NCI-H1105 (cell line): ENCODE results near the gene ZFPM1.

Experiments
- DNase-seq: peaks from one replicate; lab custom pipeline; 2025; lab: John Stamatoyannopoulos, UW

Gene ZFPM1

GRCh38 chr16:88417684-88418476 is 35.2 kb upstream of the ZFPM1 start:
- no peak for DNase-seq

DNA sequence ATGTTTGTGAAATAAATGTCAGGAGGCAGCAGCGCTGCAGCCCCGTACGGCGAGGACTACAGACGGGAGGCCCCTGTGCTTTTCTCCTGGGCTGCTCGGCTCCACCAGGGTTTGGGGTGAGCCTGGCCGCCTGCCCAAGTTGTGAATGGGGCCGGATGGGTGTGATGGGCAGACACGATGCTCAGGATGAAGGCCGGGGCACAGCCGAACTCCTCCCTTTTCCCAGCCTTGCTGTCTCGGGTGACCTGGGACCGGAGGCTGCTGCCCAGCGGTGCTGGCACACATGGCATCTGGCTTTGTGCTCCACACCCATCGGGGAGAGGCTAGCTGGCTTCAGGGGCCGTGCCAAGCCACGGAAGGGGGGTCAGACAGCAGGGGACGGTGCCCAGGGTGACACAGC is 34.2 kb upstream of the ZFPM1 start:
- DNase-seq = no peak

- no peak for DNase-seq
Observed at GRCh38 chr16:88419790-88420189, 33.3 kb upstream of the ZFPM1 start.

DNA sequence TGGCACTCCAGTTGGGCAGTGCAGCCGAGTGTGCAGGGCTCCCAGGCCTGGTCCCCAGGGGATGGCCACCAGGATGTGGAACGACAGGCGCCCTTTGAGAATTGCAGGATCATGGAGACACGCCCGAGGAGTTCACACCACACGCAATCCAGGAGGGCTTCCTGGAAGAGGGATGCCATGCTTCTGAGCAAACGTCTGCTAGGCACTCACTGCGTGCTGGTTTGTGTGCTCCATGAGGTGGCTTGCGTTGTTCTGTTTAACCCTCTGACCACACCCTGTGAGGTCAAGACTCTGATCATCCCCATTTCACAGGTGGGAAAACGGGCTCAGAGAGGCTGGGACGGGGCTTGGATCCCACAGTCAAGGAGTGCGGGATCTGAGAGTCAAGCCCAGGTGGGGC is 32.6 kb upstream of the ZFPM1 start:
- no peak for DNase-seq

GRCh38 chr16:88421301-88421700 is 31.8 kb upstream of the ZFPM1 start:
- DNase-seq = no peak

DNA sequence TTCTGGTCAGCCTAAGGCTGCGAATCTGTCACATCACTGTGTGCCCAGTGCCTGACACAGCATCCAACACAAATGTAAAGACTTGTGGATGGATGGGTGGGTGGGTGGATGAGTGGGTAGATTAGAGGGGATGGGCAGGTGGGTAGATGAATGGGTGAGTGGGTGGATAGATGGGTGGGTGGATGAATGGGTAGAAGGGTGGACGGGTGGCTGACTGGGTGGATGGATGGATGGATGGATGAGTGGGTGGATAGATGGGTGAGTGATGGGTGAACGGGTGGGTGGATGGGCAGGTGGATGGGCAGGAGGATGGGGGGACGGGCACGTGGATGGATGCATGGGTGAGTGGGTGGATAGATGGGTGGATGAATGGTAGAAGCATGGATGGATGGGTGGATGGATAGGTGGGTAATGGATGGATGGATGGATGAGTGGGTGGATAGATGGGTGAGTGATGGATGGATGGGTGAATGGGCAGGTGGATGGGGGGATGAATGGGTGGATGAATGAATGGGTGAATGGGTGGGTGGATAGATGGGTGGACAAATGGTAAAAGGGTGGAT is 31.1 kb upstream of the ZFPM1 start:
- DNase-seq = no peak

DNA sequence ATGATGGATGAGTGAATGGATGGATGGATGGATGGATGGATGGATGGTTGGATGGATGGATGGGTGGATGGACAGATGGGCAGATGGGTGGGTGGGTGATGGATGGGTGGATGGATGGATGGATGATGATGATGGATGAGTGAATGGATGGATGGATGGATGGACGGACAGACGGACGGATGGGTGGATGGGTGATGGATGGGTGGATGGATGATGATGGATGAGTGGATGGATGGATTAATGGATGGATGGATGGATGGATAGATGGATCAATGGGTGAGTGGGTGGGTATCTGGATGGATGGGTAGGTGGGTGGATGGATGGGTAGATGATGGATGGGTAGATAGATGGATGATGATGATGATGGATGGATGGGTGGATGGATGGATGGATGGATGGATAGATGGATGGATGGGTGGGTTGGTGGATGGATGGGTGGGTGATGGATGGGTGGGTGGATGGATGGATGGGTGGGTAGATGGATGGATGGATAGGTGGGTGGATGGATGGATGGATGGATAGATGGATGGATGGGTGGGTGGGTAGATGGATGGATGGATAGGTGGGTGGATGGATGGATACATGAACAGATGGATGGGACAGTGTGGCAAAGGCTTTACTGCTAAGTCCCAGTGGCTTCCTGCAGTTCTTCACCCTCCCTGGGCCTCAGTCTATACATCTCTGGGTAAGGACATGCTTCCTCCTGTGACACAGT is 30.2 kb upstream of the ZFPM1 start:
- no peak for DNase-seq

- no peak for DNase-seq
Observed at GRCh38 chr16:88423448-88423850, 29.6 kb upstream of the ZFPM1 start.

GRCh38 chr16:88424587-88425235 is 28.4 kb upstream of the ZFPM1 start:
- no peak for DNase-seq

DNA sequence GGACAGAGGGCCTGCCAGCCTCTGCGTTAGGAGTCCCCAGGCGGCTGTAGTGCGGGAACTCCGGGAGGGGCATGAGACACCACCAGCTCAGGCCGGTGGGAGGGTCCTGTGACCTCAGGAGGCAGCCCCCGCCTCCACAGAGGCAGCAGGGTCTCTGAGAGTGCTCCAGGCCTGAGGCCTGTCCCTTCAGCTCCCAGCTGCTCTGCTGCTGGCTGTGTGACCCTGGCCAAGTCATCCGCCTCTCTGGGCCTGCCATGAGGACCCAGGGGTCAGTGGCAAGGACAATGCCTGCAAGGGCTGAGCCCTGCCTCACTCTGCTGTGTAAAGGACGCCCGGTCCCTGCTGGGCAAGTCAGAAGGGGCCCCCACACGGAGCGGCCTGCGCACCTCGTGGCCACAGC is 27.1 kb upstream of the ZFPM1 start:
- no peak for DNase-seq

DNA sequence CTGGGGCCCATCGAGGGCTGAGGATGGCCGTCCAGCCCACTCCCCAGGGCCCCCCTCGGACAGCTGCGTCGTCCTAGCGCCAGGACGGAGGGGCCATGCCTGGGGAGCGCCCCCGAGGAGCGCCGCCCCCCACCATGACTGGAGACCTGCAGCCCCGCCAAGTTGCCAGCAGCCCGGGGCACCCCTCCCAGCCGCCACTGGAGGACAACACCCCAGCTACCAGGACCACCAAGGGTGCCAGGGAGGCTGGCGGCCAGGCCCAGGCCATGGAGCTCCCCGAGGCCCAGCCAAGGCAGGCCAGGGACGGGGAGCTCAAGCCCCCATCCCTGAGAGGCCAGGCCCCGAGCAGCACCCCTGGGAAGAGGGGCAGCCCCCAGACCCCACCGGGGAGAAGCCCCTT is 25.7 kb upstream of the ZFPM1 start:
- DNase-seq = no peak

DNA sequence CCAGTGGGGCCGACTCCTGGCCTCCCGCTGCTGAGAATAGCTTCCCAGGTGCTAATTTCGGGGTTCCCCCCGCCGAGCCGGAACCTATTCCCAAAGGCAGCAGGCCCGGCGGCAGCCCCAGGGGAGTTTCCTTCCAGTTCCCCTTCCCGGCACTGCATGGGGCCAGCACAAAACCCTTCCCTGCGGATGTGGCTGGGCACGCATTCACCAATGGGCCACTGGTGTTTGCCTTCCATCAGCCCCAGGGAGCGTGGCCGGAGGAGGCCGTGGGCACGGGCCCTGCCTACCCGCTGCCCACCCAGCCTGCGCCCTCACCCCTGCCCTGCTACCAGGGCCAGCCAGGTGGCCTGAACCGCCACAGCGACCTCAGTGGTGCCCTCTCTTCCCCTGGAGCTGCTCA is 24.9 kb upstream of the ZFPM1 start:
- DNase-seq = no peak

DNA sequence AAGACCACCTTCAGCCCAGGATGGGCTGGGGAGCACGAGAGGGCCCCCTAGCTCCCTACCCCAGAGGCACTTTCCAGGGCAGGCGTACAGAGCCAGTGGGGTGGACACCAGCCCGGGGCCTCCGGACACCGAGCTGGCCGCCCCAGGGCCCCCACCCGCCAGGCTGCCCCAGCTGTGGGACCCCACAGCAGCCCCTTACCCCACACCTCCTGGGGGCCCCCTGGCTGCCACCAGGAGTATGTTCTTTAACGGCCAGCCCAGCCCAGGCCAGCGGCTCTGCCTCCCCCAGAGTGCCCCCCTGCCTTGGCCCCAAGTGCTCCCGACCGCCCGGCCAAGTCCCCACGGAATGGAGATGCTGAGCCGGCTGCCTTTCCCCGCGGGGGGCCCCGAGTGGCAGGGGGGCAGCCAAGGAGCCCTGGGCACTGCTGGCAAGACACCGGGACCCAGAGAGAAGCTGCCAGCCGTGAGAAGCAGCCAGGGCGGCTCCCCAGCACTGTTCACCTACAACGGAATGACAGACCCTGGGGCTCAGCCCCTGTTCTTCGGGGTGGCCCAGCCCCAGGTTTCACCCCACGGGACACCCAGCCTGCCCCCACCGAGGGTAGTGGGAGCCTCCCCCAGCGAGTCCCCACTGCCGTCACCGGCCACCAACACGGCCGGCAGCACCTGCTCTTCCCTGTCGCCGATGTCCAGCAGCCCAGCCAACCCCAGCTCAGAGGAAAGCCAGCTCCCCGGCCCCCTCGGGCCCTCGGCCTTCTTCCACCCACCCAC is 24.3 kb upstream of the ZFPM1 start:
- no peak for DNase-seq

- DNase-seq = no peak
Observed at GRCh38 chr16:88429387-88430184, 23.5 kb upstream of the ZFPM1 start.

DNA sequence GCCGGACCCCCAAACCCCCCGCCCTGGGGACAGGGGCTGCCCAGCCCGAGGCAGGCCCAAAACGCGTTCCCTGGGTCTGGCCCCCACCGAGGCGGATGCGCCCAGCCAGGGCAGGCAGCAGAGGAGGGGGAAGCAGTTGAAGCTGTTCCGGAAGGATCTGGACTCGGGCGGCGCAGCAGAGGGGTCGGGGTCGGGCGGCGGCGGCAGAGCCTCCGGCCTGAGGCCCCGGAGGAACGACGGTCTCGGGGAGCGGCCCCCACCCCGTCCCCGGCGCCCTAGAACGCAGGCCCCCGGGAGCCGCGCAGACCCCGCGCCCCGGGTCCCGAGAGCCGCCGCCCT is 22.9 kb upstream of the ZFPM1 start:
- DNase-seq = no peak

DNA sequence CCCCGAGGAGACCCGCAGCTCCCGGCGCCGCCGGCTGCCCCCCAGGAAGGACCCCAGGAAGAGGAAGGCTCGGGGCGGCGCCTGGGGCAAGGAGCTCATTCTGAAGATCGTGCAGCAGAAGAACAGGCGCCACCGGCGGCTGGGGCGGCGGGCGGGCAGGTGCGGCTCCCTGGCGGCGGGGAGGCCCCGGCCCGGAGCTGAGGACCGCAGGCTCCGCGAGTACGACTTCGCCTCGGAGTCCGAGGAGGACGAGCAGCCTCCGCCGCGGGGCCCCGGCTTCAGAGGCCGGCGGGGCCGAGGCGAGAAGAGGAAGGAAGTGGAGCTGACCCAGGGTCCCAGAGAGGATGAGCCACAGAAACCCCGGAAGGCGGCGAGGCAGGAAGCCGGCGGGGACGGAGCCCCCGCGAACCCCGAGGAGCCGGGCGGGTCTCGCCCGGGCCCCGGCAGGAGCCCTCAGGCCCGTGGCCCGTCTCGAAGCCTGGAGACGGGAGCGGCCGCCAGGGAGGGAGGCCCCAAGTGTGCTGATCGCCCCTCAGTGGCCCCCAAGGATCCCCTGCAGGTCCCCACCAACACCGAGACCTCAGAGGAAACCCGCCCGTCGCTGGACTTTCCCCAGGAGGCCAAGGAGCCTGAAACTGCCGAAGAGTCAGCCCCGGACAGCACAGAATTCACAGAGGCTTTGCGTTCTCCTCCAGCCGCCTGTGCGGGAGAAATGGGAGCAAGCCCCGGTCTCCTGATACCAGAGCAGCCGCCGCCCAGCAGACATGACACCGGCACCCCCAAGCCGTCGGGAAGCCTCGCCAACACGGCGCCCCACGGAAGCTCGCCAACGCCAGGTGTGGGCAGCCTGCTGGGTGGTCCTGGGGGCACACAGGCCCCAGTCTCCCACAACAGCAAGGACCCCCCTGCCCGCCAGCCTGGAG is 22.3 kb upstream of the ZFPM1 start:
- DNase-seq = no peak

DNA sequence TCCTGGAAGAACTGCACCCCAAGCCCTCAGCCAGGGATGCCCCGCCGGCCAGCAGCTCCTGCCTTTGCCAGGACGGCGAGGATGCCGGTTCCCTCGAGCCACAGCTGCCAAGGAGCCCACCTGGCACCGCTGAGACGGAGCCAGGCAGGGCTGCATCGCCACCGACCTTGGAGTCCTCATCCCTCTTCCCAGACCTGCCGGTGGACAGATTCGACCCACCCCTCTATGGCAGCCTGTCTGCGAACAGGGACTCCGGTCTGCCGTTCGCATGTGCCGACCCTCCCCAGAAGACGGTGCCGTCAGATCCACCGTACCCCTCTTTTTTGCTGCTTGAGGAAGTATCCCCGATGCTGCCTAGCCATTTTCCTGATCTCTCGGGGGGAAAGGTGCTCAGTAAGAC is 21.4 kb upstream of the ZFPM1 start:
- DNase-seq = no peak

GRCh38 chr16:88432174-88432573 is 20.9 kb upstream of the ZFPM1 start:
- DNase-seq = no peak

GRCh38 chr16:88432753-88433152 is 20.3 kb upstream of the ZFPM1 start:
- no peak for DNase-seq

DNA sequence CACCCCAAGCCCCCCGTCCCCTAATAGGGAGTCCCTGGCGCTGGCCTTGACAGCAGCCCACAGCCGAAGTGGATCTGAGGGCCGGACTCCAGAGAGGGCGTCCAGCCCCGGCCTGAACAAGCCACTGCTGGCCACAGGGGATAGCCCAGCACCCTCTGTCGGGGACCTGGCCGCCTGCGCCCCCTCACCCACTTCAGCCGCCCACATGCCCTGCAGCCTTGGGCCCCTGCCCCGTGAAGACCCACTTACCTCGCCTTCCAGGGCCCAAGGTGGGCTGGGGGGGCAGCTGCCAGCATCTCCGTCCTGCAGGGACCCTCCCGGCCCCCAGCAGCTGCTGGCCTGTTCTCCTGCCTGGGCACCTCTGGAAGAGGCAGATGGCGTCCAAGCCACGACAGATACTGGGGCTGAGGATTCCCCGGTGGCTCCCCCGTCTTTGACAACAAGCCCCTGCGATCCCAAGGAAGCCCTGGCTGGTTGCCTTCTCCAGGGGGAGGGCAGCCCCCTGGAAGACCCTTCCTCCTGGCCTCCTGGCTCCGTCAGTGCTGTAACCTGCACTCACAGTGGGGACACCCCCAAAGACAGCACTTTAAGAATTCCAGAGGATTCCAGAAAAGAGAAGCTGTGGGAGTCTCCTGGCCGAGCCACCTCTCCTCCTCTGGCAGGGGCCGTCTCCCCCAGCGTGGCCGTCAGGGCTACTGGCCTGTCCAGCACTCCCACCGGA is 19.3 kb upstream of the ZFPM1 start:
- no peak for DNase-seq
